ENCODE results near the gene ERC2. TPM values are rescaled to one million over a fixed set of nuclear protein-coding genes. Genes with fewer than 3 reads are reported as not detected.
"Not testable (repeated sequence)": the region's sequence is repeated elsewhere in the genome, so short reads cannot be mapped to it uniquely, and the experiment has no call there.

The ERC2 gene
- total and polyA plus RNA-seq, 7 experiments from 2014 or later: not detected

DNA sequence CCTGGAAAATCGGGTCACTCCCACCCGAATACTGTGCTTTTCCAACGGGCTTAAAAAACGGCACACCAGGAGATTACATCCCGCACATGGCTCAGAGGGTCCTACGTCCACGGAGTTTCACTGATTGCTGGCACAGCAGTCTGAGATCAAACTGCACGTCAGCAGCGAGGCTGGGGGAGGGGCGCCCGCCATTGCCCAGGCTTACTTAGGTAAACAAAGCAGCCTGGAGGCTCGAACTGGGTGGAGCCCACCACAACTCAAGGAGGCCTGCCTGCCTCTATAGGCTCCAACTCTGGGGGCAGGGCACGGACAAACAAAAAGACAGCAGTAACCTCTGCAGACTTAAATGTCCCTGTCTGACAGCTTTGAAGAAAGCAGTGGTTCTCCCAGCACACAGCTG, 636.4 kb downstream of the ERC2 start:
- DNase-seq; H3K4me3 Mint-ChIP-seq; H3K4me1 ChIP-seq (ENCODE audit: control insufficient read depth in 2 of 2, insufficient read depth in 2 of 2, low read length in 2 of 2); H3K9me3 ChIP-seq (ENCODE audit: control insufficient read depth in 2 of 3, low read length in 3 of 3); POLR2A ChIA-PET; intact Hi-C loops (cut with micrococcal nuclease); H3K4me1 Mint-ChIP-seq; H3K36me3 ChIP-seq (ENCODE audit: control insufficient read depth in 2 of 3, insufficient read depth in 3 of 3, low read length in 3 of 3); H3K27ac Mint-ChIP-seq; H3K27ac ChIP-seq (ENCODE audit: low read depth, low read length); H3K27me3 Mint-ChIP-seq; ATAC-seq; H3K27me3 ChIP-seq (ENCODE audit: control insufficient read depth in 2 of 2, insufficient read depth in 2 of 2, low read length in 2 of 2); H3K4me3 ChIP-seq (ENCODE audit: low read length); CTCF ChIA-PET; H3K36me3 Mint-ChIP-seq: not testable (repeated sequence)
- peaks cover 0 to 26% (median 6%) of the 10 kb centered on the region in 11 donors for H3K9me3 Mint-ChIP-seq

DNA sequence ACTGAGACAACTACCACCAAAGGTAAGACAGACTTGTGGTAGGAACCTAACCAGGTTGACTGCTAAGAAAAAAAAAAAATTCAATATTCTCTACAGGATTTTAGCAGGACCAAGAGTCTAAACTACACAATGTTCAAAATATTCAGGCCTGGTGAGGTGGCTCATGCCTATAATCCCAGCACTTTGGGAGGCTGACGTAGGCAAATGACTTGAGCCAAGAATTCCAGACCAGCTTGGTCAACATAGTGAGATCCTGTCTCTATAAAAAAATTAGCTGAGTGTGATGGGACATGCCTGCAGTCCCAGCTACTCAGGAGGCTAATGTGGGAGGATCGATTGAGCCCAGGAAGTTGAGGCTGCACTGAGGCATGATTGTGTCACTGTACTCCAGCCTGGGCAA, 639.6 kb downstream of the ERC2 start:
- ATAC-seq: no peak
- intact Hi-C loops (cut with micrococcal nuclease): no loop called here
- Histone ChIP-seq H3K36me3 (ENCODE audit: control insufficient read depth in 2 of 3, insufficient read depth in 3 of 3, low read length in 3 of 3) (no peaks in the 10 kb centered on the region), H3K4me3 (ENCODE audit: low read length) (no peak overlapping the region), H3K27ac (ENCODE audit: low read depth, low read length) (no peak overlapping the region), H3K27me3 (ENCODE audit: control insufficient read depth in 2 of 2, insufficient read depth in 2 of 2, low read length in 2 of 2) (no peaks in the 10 kb centered on the region), H3K4me1 (ENCODE audit: control insufficient read depth in 2 of 2, insufficient read depth in 2 of 2, low read length in 2 of 2) (no peaks in the 10 kb centered on the region), H3K9me3 (ENCODE audit: control insufficient read depth in 2 of 3, low read length in 3 of 3) (no peaks in the 10 kb centered on the region)
- Mint-ChIP-seq H3K27me3 (peaks cover 0 to 8% (median 0%) of the 10 kb centered on the region in 5 donors), H3K4me1 (no peaks in the 10 kb centered on the region), H3K9me3 (peaks cover 0 to 19% (median 4%) of the 10 kb centered on the region in 11 donors), H3K36me3 (no peaks in the 10 kb centered on the region), H3K4me3 (no peak overlapping the region), H3K27ac (no peak overlapping the region)
- CTCF ChIA-PET: no interaction called here
- DNase-seq: no peak
- POLR2A ChIA-PET: no interaction called here

DNA sequence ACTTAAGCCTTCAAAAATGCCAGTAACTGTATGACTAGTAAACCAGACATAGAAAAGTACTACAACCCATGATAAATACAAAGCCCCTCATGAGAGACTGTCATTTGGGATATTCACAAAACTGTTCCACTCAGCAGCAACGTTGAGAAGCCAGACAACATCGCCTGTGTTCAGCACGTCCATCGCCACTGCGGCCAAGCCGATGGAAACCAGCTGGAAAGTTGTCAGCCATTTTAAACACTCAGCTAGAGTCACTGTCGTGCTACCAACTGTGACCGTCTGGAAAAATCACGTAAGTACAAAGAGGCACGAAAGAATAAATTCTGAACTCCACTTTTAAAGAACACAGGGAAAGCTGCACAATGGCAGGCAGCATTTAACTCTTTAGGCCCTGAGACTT, 640.5 kb downstream of the ERC2 start:
- intact Hi-C loops (cut with micrococcal nuclease): no loop called here
- H3K9me3 ChIP-seq (ENCODE audit: control insufficient read depth in 2 of 3, low read length in 3 of 3): no peaks in the 10 kb centered on the region
- ChIA-PET POLR2A (no interaction called here), CTCF (no interaction called here)
- H3K4me3 ChIP-seq (ENCODE audit: low read length): no peak overlapping the region
- H3K4me1 Mint-ChIP-seq: no peaks in the 10 kb centered on the region
- peaks cover 0 to 15% (median 6%) of the 10 kb centered on the region in 11 donors for H3K9me3 Mint-ChIP-seq
- no peak for ATAC-seq
- H3K36me3 ChIP-seq (ENCODE audit: control insufficient read depth in 2 of 3, insufficient read depth in 3 of 3, low read length in 3 of 3): no peaks in the 10 kb centered on the region
- H3K4me1 ChIP-seq (ENCODE audit: control insufficient read depth in 2 of 2, insufficient read depth in 2 of 2, low read length in 2 of 2): no peaks in the 10 kb centered on the region
- H3K27ac Mint-ChIP-seq: no peak overlapping the region
- no peak for DNase-seq
- no peaks in the 10 kb centered on the region for H3K36me3 Mint-ChIP-seq
- no peak overlapping the region for H3K4me3 Mint-ChIP-seq
- no peak overlapping the region for H3K27ac ChIP-seq (ENCODE audit: low read depth, low read length)
- H3K27me3 ChIP-seq (ENCODE audit: control insufficient read depth in 2 of 2, insufficient read depth in 2 of 2, low read length in 2 of 2): no peaks in the 10 kb centered on the region
- peaks cover 0 to 13% (median 0%) of the 10 kb centered on the region in 5 donors for H3K27me3 Mint-ChIP-seq

DNA sequence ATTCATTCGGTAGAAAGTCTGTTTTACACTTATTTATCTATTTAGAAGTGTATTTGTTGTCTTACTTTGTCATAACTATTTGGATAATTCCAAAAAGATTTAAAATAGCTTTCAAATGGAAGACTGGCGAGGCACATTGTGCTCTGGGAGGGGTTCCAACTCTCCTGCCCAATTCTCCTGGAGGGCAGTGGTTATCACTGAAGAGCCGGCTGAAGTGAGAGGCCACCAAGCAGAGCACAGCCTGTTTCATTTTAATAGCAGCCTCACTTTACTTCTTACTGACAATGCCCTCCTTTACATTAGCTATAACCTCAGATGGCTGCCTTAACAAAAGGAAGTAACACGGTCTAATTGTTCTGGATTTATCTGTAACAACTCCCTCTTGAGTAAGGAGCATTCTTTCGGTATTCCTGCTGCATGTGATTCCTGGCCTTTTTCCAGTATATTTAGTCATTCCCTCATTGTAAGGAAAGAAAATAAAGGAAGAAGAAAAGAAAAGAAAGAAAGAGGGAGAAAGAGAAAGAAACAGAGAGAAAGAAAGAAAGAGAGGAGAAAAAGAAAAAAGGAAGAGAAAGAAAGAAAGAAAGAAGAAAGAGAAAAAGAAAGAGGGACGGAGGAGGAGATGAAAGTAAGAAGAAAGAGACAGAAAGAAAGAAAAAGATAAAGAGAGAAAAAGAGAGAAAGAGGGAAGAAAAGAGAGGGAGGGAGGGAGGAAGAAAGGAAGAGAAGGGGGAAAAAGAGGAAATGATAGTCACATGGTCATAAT, 641.4 kb downstream of the ERC2 start:
- ChIA-PET CTCF (no interaction called here), POLR2A (no interaction called here)
- no peaks in the 10 kb centered on the region for H3K4me1 Mint-ChIP-seq
- no peaks in the 10 kb centered on the region for H3K27me3 ChIP-seq (ENCODE audit: control insufficient read depth in 2 of 2, insufficient read depth in 2 of 2, low read length in 2 of 2)
- H3K36me3 Mint-ChIP-seq: no peaks in the 10 kb centered on the region
- H3K27ac ChIP-seq (ENCODE audit: low read depth, low read length): no peak overlapping the region
- intact Hi-C loops (cut with micrococcal nuclease): no loop called here
- no peak for DNase-seq
- no peak for ATAC-seq
- no peaks in the 10 kb centered on the region for H3K4me1 ChIP-seq (ENCODE audit: control insufficient read depth in 2 of 2, insufficient read depth in 2 of 2, low read length in 2 of 2)
- H3K4me3 ChIP-seq (ENCODE audit: low read length): no peak overlapping the region
- H3K27me3 Mint-ChIP-seq: peaks cover 0 to 13% (median 0%) of the 10 kb centered on the region in 5 donors
- H3K9me3 Mint-ChIP-seq: peaks cover 0 to 14% (median 6%) of the 10 kb centered on the region in 11 donors
- H3K27ac Mint-ChIP-seq: no peak overlapping the region
- H3K4me3 Mint-ChIP-seq: no peak overlapping the region
- no peaks in the 10 kb centered on the region for H3K9me3 ChIP-seq (ENCODE audit: control insufficient read depth in 2 of 3, low read length in 3 of 3)
- no peaks in the 10 kb centered on the region for H3K36me3 ChIP-seq (ENCODE audit: control insufficient read depth in 2 of 3, insufficient read depth in 3 of 3, low read length in 3 of 3)

DNA sequence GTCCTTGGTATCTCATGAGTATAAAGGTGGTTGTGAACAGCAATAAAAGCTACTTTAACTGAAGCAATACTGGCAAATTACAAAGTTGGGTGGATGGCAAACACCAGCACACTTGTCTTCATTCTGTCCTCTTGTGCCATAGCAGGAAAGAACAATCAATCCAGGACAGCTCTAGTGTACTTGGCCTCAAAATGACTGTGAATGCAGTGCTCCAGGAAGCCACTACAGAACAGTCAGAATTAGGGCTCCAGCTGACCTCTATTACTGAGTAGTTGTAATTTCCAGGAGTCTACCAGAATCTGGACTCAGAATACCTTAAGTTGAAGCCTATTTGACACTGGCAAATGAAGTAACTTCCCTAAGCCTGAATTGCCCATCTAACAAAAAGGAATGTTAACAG, 642.2 kb downstream of the ERC2 start:
- no peak overlapping the region for H3K27ac ChIP-seq (ENCODE audit: low read depth, low read length)
- intact Hi-C loops (cut with micrococcal nuclease): no loop called here
- peaks cover 0 to 13% (median 0%) of the 10 kb centered on the region in 5 donors for H3K27me3 Mint-ChIP-seq
- H3K36me3 ChIP-seq (ENCODE audit: control insufficient read depth in 2 of 3, insufficient read depth in 3 of 3, low read length in 3 of 3): no peaks in the 10 kb centered on the region
- H3K4me1 ChIP-seq (ENCODE audit: control insufficient read depth in 2 of 2, insufficient read depth in 2 of 2, low read length in 2 of 2): no peaks in the 10 kb centered on the region
- no peaks in the 10 kb centered on the region for H3K9me3 ChIP-seq (ENCODE audit: control insufficient read depth in 2 of 3, low read length in 3 of 3)
- H3K4me1 Mint-ChIP-seq: no peaks in the 10 kb centered on the region
- ChIA-PET POLR2A (no interaction called here), CTCF (no interaction called here)
- H3K4me3 Mint-ChIP-seq: no peak overlapping the region
- H3K36me3 Mint-ChIP-seq: no peaks in the 10 kb centered on the region
- DNase-seq: no peak
- no peak overlapping the region for H3K27ac Mint-ChIP-seq
- no peak for ATAC-seq
- H3K4me3 ChIP-seq (ENCODE audit: low read length): no peak overlapping the region
- H3K27me3 ChIP-seq (ENCODE audit: control insufficient read depth in 2 of 2, insufficient read depth in 2 of 2, low read length in 2 of 2): no peaks in the 10 kb centered on the region
- H3K9me3 Mint-ChIP-seq: peaks cover 0 to 14% (median 5%) of the 10 kb centered on the region in 11 donors

DNA sequence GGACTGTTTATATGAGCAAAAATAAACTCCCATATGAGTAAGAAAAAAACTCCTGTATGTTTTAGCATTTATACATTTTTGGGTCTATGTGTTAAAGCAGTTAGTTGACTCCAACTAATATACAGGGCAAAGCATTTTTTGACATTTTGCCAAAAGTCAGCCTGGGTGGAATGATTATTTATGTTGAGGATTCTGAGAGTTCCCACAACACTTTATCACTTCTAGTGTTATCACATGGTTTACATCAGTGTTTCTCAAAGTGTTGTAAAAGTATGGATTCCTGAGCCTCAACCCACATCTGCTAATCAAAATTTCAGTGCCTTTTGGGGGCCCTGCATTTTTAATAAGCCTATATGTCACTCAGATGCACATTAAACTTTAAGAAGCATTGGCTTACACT, 643.9 kb downstream of the ERC2 start:
- H3K27me3 Mint-ChIP-seq: peaks cover 0 to 13% (median 0%) of the 10 kb centered on the region in 5 donors

DNA sequence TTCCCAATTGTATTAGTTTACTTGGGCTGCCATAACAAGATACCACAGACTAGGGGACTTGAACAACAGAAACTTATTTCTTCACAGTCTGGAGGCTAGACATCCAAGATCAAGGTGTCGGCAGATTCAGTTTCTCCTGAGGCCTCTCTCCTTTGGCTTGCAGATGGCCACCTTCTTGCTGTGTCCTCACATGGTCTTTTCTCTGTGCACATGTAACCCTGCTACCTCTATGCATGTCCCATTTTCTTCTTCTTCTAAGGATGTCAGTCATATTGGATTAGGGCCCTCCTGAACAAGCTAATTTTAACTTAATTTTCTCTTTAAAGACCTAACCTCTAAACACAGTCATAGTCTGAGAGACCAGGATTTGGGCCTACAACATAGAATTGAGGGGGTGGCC, 644.4 kb downstream of the ERC2 start:
- H3K9me3 Mint-ChIP-seq: peaks cover 0 to 11% (median 3%) of the 10 kb centered on the region in 11 donors
- no peaks in the 10 kb centered on the region for H3K36me3 Mint-ChIP-seq
- ChIA-PET POLR2A (no interaction called here), CTCF (no interaction called here)
- ATAC-seq (no peak), DNase-seq (no peak)
- H3K4me3 Mint-ChIP-seq: no peak overlapping the region
- no peaks in the 10 kb centered on the region for H3K27me3 ChIP-seq (ENCODE audit: control insufficient read depth in 2 of 2, insufficient read depth in 2 of 2, low read length in 2 of 2)
- H3K36me3 ChIP-seq (ENCODE audit: control insufficient read depth in 2 of 3, insufficient read depth in 3 of 3, low read length in 3 of 3): no peaks in the 10 kb centered on the region
- no peaks in the 10 kb centered on the region for H3K4me1 ChIP-seq (ENCODE audit: control insufficient read depth in 2 of 2, insufficient read depth in 2 of 2, low read length in 2 of 2)
- H3K4me1 Mint-ChIP-seq: no peaks in the 10 kb centered on the region
- no peak overlapping the region for H3K27ac Mint-ChIP-seq
- intact Hi-C loops (cut with micrococcal nuclease): no loop called here
- no peak overlapping the region for H3K27ac ChIP-seq (ENCODE audit: low read depth, low read length)
- H3K9me3 ChIP-seq (ENCODE audit: control insufficient read depth in 2 of 3, low read length in 3 of 3): no peaks in the 10 kb centered on the region
- no peak overlapping the region for H3K4me3 ChIP-seq (ENCODE audit: low read length)
- H3K27me3 Mint-ChIP-seq: peaks cover 0 to 13% (median 0%) of the 10 kb centered on the region in 5 donors

More for the DNA sequence above, 643.9 kb downstream of the ERC2 start:
- no peak for DNase-seq
- Histone ChIP-seq H3K36me3 (ENCODE audit: control insufficient read depth in 2 of 3, insufficient read depth in 3 of 3, low read length in 3 of 3) (no peaks in the 10 kb centered on the region), H3K27me3 (ENCODE audit: control insufficient read depth in 2 of 2, insufficient read depth in 2 of 2, low read length in 2 of 2) (no peaks in the 10 kb centered on the region), H3K4me1 (ENCODE audit: control insufficient read depth in 2 of 2, insufficient read depth in 2 of 2, low read length in 2 of 2) (no peaks in the 10 kb centered on the region), H3K9me3 (ENCODE audit: control insufficient read depth in 2 of 3, low read length in 3 of 3) (no peaks in the 10 kb centered on the region), H3K4me3 (ENCODE audit: low read length) (no peak overlapping the region), H3K27ac (ENCODE audit: low read depth, low read length) (no peak overlapping the region)
- intact Hi-C loops (cut with micrococcal nuclease): no loop called here
- H3K27ac Mint-ChIP-seq: no peak overlapping the region
- CTCF ChIA-PET: no interaction called here
- H3K9me3 Mint-ChIP-seq: peaks cover 0 to 11% (median 3%) of the 10 kb centered on the region in 11 donors
- no peaks in the 10 kb centered on the region for H3K4me1 Mint-ChIP-seq
- no peak for ATAC-seq
- H3K4me3 Mint-ChIP-seq: no peak overlapping the region
- H3K36me3 Mint-ChIP-seq: no peaks in the 10 kb centered on the region
- POLR2A ChIA-PET: no interaction called here
